ENCODE data around the gene SMIM35.

SMIM35 gene

DNA sequence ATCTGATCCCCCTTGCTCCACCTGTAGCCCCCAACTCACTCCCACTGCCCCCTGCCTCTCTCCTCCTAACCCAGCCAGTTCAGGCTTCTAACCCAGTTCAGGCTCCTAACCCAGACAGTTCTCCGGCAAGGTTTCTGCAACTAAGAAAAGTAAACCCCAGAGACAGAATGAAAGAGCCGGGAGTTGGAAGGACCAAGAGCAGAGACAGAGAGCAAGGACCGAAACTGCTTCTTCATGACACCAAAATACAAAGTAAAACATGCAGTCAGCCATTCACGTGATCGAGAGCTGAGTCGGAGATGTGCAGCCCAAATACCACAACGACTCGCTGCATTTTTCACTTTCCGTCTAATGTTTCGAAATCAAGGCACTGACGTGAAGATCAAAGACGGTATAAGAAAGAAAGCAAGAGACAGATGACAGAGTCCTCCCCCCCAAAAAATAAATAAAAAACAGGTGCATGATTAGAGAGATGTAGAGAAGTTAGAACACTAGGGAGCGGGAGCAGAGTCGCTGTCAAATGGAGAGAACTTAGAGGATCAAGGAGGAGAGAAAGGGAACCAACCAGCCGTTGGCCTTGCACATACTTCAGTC is 99.7 kb downstream of the SMIM35 start:
- H3K27me3 ChIP-seq (replicated peaks; ENCODE audit: control insufficient read depth, insufficient read depth, low read length), result no peaks in the 10 kb centered on the region
- peak overlapping the region; percentile 83 for H3K4me3 ChIP-seq (replicated peaks; ENCODE audit: low read depth, low read length)
- TF ChIP-seq, protein P1, sequence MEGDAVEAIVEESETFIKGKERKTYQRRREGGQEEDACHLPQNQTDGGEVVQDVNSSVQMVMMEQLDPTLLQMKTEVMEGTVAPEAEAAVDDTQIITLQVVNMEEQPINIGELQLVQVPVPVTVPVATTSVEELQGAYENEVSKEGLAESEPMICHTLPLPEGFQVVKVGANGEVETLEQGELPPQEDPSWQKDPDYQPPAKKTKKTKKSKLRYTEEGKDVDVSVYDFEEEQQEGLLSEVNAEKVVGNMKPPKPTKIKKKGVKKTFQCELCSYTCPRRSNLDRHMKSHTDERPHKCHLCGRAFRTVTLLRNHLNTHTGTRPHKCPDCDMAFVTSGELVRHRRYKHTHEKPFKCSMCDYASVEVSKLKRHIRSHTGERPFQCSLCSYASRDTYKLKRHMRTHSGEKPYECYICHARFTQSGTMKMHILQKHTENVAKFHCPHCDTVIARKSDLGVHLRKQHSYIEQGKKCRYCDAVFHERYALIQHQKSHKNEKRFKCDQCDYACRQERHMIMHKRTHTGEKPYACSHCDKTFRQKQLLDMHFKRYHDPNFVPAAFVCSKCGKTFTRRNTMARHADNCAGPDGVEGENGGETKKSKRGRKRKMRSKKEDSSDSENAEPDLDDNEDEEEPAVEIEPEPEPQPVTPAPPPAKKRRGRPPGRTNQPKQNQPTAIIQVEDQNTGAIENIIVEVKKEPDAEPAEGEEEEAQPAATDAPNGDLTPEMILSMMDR (IDR thresholded peaks at IDR 0.05; ENCODE audit: insufficient read depth, low read length, poor library complexity, severe bottlenecking), result no peak
- peaks cover 3% of the 10 kb centered on the region; the same call in 1 of the 2 replicates for H3K36me3 ChIP-seq (ENCODE audit: control insufficient read depth, insufficient read depth, low read length)
- peak; percentile 64 for DNase-seq (ENCODE audit: extremely low read depth, insufficient read length)

DNA sequence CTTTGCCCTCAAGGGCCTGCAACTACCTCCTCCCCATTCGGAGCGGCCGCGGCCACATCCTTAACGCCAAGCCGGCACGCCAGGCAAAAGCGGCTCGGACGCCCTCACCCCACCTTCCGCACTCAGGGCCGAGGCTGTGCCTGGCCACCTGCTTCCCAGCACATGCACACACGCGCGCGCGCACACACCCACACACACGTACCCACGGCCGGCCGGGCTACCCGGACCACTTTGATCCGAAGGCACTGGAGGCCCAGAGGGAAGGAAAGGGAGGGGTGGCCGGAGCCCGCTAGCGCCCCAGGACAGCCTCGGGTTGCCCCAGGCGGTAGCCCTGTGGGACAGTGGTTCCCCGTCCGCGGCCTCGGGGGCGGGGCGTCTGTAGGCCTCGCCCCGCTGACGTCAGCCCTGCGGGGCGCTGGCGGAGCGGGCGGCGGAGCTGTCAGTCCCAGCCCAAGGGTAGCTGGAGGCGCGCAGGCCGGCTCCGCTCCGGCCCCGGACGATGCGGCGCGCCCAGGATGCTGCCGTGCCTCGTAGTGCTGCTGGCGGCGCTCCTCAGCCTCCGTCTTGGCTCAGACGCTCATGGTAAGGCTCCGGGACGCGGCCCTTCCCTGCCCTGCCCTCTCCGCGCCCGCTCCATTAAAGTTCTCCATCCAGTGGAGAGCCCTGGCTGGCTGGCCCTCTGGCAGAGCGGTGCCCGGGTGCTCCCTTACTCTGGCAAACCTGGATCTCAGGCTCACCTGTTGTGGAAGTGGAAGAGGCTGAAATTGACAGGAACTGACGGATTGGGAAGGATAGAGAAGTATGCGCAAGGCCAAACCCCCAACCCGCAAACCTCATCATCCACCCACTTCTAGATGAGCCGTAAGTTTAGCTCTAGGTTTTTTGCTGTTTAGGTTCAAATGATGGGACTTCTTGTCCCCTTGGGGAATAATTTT is 100.5 kb downstream of the SMIM35 start, which contains the start of gene IL10RA:
Gene IL10RA, plus strand, starts transcription at position 442 of the 935 bp plus-strand sequence. Its CDS starts 74 bp downstream, at position 516.
- no peaks in the 10 kb centered on the region for H3K27me3 ChIP-seq (replicated peaks; ENCODE audit: control insufficient read depth, insufficient read depth, low read length)
- TF ChIP-seq, protein P1 (IDR thresholded peaks at IDR 0.05; ENCODE audit: insufficient read depth, low read length, poor library complexity, severe bottlenecking), result peak; percentile 7
- H3K36me3 ChIP-seq (ENCODE audit: control insufficient read depth, insufficient read depth, low read length), result peaks cover 3% of the 10 kb centered on the region; the same call in 1 of the 2 replicates
- peak; percentile 95 for DNase-seq (ENCODE audit: extremely low read depth, insufficient read length)
- H3K4me3 ChIP-seq (replicated peaks; ENCODE audit: low read depth, low read length), result peak within 1 kb of the TSS; percentile 83

DNA sequence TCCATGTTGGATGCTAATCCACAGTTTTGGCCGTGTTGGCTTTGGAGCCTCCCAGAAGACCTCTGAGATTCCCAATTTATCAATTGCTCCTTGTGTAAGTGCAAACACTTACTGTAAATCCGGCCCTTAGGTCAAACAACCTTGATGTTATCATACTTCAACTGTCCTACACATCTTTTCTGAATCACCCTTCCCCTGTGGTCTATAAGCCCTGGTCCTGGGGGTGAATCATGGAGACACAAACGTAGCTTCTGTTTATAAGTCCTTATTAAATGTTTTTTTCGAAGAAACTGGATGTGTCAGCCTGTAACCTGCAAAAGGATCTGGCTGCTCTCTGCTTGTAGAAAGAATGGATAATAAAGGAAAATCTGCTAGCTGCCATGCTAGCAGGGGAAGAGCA is 102.3 kb downstream of the SMIM35 start:
- DNase-seq (ENCODE audit: extremely low read depth, insufficient read length), result no peak
- H3K4me3 ChIP-seq (replicated peaks; ENCODE audit: low read depth, low read length), result no peak overlapping the region

DNA sequence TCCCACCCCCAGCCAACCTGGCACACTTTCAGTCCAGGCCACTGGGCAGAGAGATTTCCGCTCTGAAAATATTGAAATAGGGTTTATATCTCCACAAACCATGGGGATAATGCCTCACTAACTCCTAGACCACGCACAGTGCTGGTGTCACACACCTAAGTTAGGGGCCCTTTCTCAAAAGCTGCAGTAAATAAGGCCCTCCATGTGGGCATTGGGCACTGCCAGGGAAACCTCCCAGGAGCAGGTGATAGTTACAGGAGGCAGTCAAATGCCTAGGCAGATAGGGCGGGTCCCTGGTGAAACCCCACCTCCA is 103.6 kb downstream of the SMIM35 start:
- TF ChIP-seq, protein P1 (IDR thresholded peaks at IDR 0.05; ENCODE audit: insufficient read depth, low read length, poor library complexity, severe bottlenecking), result no peak
- no peaks in the 10 kb centered on the region for H3K36me3 ChIP-seq (ENCODE audit: control insufficient read depth, insufficient read depth, low read length)
- no peaks in the 10 kb centered on the region for H3K27me3 ChIP-seq (replicated peaks; ENCODE audit: control insufficient read depth, insufficient read depth, low read length)
- no peak for DNase-seq (ENCODE audit: extremely low read depth, insufficient read length)
- no peak overlapping the region for H3K4me3 ChIP-seq (replicated peaks; ENCODE audit: low read depth, low read length)

More for the DNA sequence above, 102.3 kb downstream of the SMIM35 start:
- Histone ChIP-seq H3K27me3 (replicated peaks; ENCODE audit: control insufficient read depth, insufficient read depth, low read length) (no peaks in the 10 kb centered on the region), H3K36me3 (ENCODE audit: control insufficient read depth, insufficient read depth, low read length) (peaks cover 2% of the 10 kb centered on the region; the same call in 1 of the 2 replicates)
- TF ChIP-seq, protein P1 (IDR thresholded peaks at IDR 0.05; ENCODE audit: insufficient read depth, low read length, poor library complexity, severe bottlenecking), result no peak

DNA sequence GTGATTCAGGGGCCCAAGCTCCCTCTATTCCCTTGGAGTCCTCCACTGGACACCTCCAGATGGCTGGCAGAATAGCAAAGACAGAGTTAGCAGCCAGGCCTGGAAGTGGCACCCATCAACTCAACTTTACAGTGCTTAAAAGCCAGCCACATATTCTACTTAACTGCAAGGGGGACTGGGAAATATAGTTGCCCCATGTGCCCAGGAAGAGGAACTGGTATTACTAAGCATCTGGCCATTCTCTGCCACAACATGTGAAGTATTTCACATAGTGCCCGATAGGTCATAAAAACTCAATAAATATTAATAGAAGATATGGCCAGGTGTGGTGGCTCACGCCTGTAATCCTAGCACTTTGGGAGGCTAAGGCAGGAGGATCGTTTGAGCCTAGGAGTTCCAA is 106.0 kb downstream of the SMIM35 start:
- H3K27me3 ChIP-seq (replicated peaks; ENCODE audit: control insufficient read depth, insufficient read depth, low read length), result no peaks in the 10 kb centered on the region
- H3K36me3 ChIP-seq (ENCODE audit: control insufficient read depth, insufficient read depth, low read length), result no peaks in the 10 kb centered on the region
- DNase-seq (ENCODE audit: extremely low read depth, insufficient read length), result no peak
- H3K4me3 ChIP-seq (replicated peaks; ENCODE audit: low read depth, low read length), result no peak overlapping the region
- TF ChIP-seq, protein P1 (IDR thresholded peaks at IDR 0.05; ENCODE audit: insufficient read depth, low read length, poor library complexity, severe bottlenecking), result no peak

Measured in GM06990 (cell line).